Midbrain (tissue), 1 donor: ENCODE data around the gene FNDC3B.
"Not testable (repeated sequence)": the region's sequence is repeated elsewhere in the genome, so short reads cannot be mapped to it uniquely, and the experiment has no call there.

Source experiments
- DNase-seq: peaks from one replicate; lab custom pipeline; 2025; lab: John Stamatoyannopoulos, UW

Gene FNDC3B

GRCh38 chr3:172236771-172237742 is 197.7 kb downstream of the FNDC3B start:
- DNase-seq = no peak

GRCh38 chr3:172238188-172238587 is 198.8 kb downstream of the FNDC3B start:
- no peak for DNase-seq

- DNase-seq = no peak
Measured at GRCh38 chr3:172239218-172239790, 199.9 kb downstream of the FNDC3B start.

GRCh38 chr3:172241405-172241804 is 202.0 kb downstream of the FNDC3B start:
- DNase-seq = no peak

- not testable (repeated sequence) for DNase-seq
Measured at GRCh38 chr3:172242471-172242870, 203.1 kb downstream of the FNDC3B start.

GRCh38 chr3:172243376-172243775 is 204.0 kb downstream of the FNDC3B start:
- DNase-seq = not testable (repeated sequence)

- DNase-seq = no peak
Measured at GRCh38 chr3:172244011-172244410, 204.6 kb downstream of the FNDC3B start.

GRCh38 chr3:172245241-172245640 is 205.9 kb downstream of the FNDC3B start:
- no peak for DNase-seq

GRCh38 chr3:172246107-172246844 is 206.9 kb downstream of the FNDC3B start:
- no peak for DNase-seq

GRCh38 chr3:172247525-172248274 is 208.3 kb downstream of the FNDC3B start:
- DNase-seq = no peak

- no peak for DNase-seq
Measured at GRCh38 chr3:172249039-172249438, 209.7 kb downstream of the FNDC3B start.

GRCh38 chr3:172251211-172251610 is 211.8 kb downstream of the FNDC3B start:
- DNase-seq = no peak

GRCh38 chr3:172253200-172253599 is 213.8 kb downstream of the FNDC3B start:
- no peak for DNase-seq

- no peak for DNase-seq
Measured at GRCh38 chr3:172254542-172254941, 215.2 kb downstream of the FNDC3B start.

- DNase-seq = not testable (repeated sequence)
Measured at GRCh38 chr3:172255321-172255720, 215.9 kb downstream of the FNDC3B start.

- DNase-seq = peak; percentile 40
Measured at GRCh38 chr3:172256101-172256734, 216.8 kb downstream of the FNDC3B start.

- DNase-seq = no peak
Measured at GRCh38 chr3:172257648-172258400, 218.4 kb downstream of the FNDC3B start.

- DNase-seq = no peak
Measured at GRCh38 chr3:172258624-172259023, 219.2 kb downstream of the FNDC3B start.

- no peak for DNase-seq
Measured at GRCh38 chr3:172259111-172259541, 219.7 kb downstream of the FNDC3B start.

- DNase-seq = no peak
Measured at GRCh38 chr3:172259726-172260248, 220.4 kb downstream of the FNDC3B start.
